WTC11 (cell line): Measurements from ENCODE around the gene CHST5. TPM values are rescaled to one million over a fixed set of nuclear protein-coding genes. Genes with fewer than 3 reads are reported as not detected.

ENCODE experiments used
- ATAC-seq: fragments of 200-7000 bp; cut with Tn5 transposase; 2 replicates; pipeline ENCODE4 v1.10.0; 2021; ENCODE audit warnings: mild to moderate bottlenecking, moderate library complexity
- CTCF ChIA-PET: fragments of 300-600 bp; sonication (Branson Sonifier 250); formaldehyde crosslinking; loops from one replicate; lab custom pipeline; 2021; ENCODE audit warnings: antibody characterized with exemption; lab: Charles Lee
- POLR2A ChIA-PET: fragments of 350-600 bp; sonication (Branson Sonifier 250); formaldehyde crosslinking; loops from one replicate; lab custom pipeline; 2021; ENCODE audit warnings: antibody characterized with exemption; lab: Charles Lee
- DNase-seq: peaks from one replicate; pipeline ENCODE4 v3.0.0; 2021; ENCODE audit warnings: low spot score
- H3K27ac Mint-ChIP-seq: 2 replicates; pipeline ENCODE4 v1.8.0; 2021; ENCODE audit warnings: mixed read lengths
- H3K27me3 Mint-ChIP-seq: 2 replicates; pipeline ENCODE4 v1.8.0; 2021; ENCODE audit warnings: low read depth, mild to moderate bottlenecking, moderate library complexity, mixed read lengths
- H3K36me3 Mint-ChIP-seq: 2 replicates; pipeline ENCODE4 v1.8.0; 2021; ENCODE audit warnings: mixed read lengths
- H3K4me1 Mint-ChIP-seq: 2 replicates; pipeline ENCODE4 v1.8.0; 2022; ENCODE audit warnings: mixed read lengths
- H3K4me3 Mint-ChIP-seq: 2 replicates; pipeline ENCODE4 v1.8.0; 2021; ENCODE audit warnings: mild to moderate bottlenecking, moderate library complexity, mixed read lengths
- H3K9me3 Mint-ChIP-seq: 2 replicates; pipeline ENCODE4 v1.8.0; 2021; ENCODE audit warnings: mixed read lengths
- CBFB ChIP-seq: sonication (generic); formaldehyde crosslinking; IDR thresholded peaks from 2 replicates; pipeline ENCODE4 v1.8.1; 2022; ENCODE audit warnings: mild to moderate bottlenecking, low read depth, missing genetic modification reagents
- CREB1 ChIP-seq: sonication (generic); formaldehyde crosslinking; IDR thresholded peaks from 2 replicates; pipeline ENCODE4 v1.8.0; 2023; ENCODE audit warnings: mild to moderate bottlenecking, missing genetic modification reagents
- CREM ChIP-seq: sonication (generic); formaldehyde crosslinking; IDR thresholded peaks from 2 replicates; pipeline ENCODE4 v1.8.1; 2022; ENCODE audit warnings: mild to moderate bottlenecking, missing genetic modification reagents, moderate library complexity
- JAZF1 ChIP-seq: fragments of 250-450 bp; sonication (Bioruptor Pico); IDR thresholded peaks from 2 replicates; pipeline ENCODE4 v1.9.0; 2021; ENCODE audit warnings: moderate library complexity, mild to moderate bottlenecking, inconsistent platforms
- NFYB ChIP-seq: sonication (generic); formaldehyde crosslinking; conservative IDR thresholded peaks from 2 replicates; pipeline ENCODE4 v1.8.0; 2022; ENCODE audit warnings: low read depth, missing genetic modification reagents
- SMAD3 ChIP-seq: sonication (generic); formaldehyde crosslinking; IDR thresholded peaks from 2 replicates; pipeline ENCODE4 v1.8.0; 2022; ENCODE audit warnings: missing genetic modification reagents, mild to moderate bottlenecking, borderline replicate concordance
- ZNF671 ChIP-seq: fragments of 250-450 bp; sonication (Bioruptor Pico); IDR thresholded peaks from 2 replicates; pipeline ENCODE4 v1.8.0; 2021; ENCODE audit warnings: mild to moderate bottlenecking
- total RNA-seq: library from RNA; stranded (reverse); gene quantifications from 3 replicates; pipeline ENCODE4 v1.2.3, GENCODE V29; 2021
- TF ChIP-seq, protein P1 (sequence below): sonication (generic); formaldehyde crosslinking; IDR thresholded peaks from 2 replicates; pipeline ENCODE4 v1.8.1; 2022; ENCODE audit warnings: low read depth, mild to moderate bottlenecking, moderate library complexity, missing genetic modification reagents, borderline replicate concordance
- TF ChIP-seq, protein P2 (sequence below): sonication (generic); formaldehyde crosslinking; IDR thresholded peaks from 2 replicates; pipeline ENCODE4 v1.8.1; 2023; ENCODE audit warnings: mild to moderate bottlenecking, moderate library complexity, missing genetic modification reagents
- TF ChIP-seq, protein P3 (sequence below): sonication (generic); formaldehyde crosslinking; IDR thresholded peaks from 2 replicates; pipeline ENCODE4 v1.8.0; 2023; ENCODE audit warnings: missing genetic modification reagents, mild to moderate bottlenecking, borderline replicate concordance
- TF ChIP-seq, protein P4 (sequence below): fragments of 250-450 bp; sonication (Bioruptor Pico); IDR thresholded peaks from 2 replicates; pipeline ENCODE4 v1.9.0; 2021; ENCODE audit warnings: mild to moderate bottlenecking
- TF ChIP-seq, protein P5 (sequence below): sonication (generic); formaldehyde crosslinking; IDR thresholded peaks from 2 replicates; pipeline ENCODE4 v1.8.1; 2022; ENCODE audit warnings: low read depth, missing genetic modification reagents, borderline replicate concordance

Gene CHST5
- total RNA-seq, 1 experiment from 2014 or later, result not detected

DNA sequence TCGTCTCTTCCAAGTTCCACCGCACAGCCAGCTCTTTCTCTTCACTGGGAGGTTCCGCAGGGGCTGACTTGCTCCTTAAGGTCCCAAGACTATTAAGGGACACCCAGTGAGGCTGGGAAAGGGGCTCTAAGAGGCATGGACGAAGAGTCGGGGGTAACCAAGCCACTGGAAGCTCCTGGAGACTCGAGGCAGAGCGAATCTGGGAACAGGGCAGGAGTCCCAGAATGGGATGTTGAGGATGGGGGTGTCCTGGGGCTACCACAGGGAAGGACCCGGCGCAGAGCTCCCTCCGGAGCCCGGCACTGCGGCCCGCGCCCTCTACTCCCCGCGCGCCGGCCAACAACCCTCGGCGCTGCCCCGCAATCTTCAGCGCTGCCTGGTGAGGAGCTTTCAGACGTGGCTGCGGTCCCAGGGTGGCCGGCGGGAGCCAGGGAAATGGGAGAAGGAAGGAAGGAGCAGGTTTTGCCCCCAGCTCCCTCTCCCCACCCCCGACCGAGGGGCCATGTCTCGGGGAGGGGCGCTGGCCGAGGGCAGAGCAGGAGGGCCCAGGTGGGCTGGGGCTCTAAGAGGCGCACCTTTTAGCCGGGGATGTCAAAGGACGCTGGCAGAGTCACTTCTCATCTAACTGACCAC lies 581 bp downstream of the CHST5 start:
- no peaks in the 10 kb centered on the region for H3K9me3 Mint-ChIP-seq
- DNase-seq (no peak), ATAC-seq (peak; percentile 65)
- no peak overlapping the region for H3K27ac Mint-ChIP-seq
- POLR2A ChIA-PET, result interaction anchor here (1.1 kb wide), 1 partner anchor 19 kb away, joined by 3 read pairs; no protein-coding TSS in a partner anchor
- no peak overlapping the region for H3K4me3 Mint-ChIP-seq
- TF ChIP-seq, protein P1, sequence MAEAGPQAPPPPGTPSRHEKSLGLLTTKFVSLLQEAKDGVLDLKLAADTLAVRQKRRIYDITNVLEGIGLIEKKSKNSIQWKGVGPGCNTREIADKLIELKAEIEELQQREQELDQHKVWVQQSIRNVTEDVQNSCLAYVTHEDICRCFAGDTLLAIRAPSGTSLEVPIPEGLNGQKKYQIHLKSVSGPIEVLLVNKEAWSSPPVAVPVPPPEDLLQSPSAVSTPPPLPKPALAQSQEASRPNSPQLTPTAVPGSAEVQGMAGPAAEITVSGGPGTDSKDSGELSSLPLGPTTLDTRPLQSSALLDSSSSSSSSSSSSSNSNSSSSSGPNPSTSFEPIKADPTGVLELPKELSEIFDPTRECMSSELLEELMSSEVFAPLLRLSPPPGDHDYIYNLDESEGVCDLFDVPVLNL, result no peak
- TF ChIP-seq, protein P2, sequence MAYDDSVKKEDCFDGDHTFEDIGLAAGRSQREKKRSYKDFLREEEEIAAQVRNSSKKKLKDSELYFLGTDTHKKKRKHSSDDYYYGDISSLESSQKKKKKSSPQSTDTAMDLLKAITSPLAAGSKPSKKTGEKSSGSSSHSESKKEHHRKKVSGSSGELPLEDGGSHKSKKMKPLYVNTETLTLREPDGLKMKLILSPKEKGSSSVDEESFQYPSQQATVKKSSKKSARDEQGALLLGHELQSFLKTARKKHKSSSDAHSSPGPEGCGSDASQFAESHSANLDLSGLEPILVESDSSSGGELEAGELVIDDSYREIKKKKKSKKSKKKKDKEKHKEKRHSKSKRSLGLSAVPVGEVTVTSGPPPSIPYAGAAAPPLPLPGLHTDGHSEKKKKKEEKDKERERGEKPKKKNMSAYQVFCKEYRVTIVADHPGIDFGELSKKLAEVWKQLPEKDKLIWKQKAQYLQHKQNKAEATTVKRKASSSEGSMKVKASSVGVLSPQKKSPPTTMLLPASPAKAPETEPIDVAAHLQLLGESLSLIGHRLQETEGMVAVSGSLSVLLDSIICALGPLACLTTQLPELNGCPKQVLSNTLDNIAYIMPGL, result no peak
- TF ChIP-seq NFYB (CRISPR knock-in tag), result no peak
- TF ChIP-seq, protein P3, sequence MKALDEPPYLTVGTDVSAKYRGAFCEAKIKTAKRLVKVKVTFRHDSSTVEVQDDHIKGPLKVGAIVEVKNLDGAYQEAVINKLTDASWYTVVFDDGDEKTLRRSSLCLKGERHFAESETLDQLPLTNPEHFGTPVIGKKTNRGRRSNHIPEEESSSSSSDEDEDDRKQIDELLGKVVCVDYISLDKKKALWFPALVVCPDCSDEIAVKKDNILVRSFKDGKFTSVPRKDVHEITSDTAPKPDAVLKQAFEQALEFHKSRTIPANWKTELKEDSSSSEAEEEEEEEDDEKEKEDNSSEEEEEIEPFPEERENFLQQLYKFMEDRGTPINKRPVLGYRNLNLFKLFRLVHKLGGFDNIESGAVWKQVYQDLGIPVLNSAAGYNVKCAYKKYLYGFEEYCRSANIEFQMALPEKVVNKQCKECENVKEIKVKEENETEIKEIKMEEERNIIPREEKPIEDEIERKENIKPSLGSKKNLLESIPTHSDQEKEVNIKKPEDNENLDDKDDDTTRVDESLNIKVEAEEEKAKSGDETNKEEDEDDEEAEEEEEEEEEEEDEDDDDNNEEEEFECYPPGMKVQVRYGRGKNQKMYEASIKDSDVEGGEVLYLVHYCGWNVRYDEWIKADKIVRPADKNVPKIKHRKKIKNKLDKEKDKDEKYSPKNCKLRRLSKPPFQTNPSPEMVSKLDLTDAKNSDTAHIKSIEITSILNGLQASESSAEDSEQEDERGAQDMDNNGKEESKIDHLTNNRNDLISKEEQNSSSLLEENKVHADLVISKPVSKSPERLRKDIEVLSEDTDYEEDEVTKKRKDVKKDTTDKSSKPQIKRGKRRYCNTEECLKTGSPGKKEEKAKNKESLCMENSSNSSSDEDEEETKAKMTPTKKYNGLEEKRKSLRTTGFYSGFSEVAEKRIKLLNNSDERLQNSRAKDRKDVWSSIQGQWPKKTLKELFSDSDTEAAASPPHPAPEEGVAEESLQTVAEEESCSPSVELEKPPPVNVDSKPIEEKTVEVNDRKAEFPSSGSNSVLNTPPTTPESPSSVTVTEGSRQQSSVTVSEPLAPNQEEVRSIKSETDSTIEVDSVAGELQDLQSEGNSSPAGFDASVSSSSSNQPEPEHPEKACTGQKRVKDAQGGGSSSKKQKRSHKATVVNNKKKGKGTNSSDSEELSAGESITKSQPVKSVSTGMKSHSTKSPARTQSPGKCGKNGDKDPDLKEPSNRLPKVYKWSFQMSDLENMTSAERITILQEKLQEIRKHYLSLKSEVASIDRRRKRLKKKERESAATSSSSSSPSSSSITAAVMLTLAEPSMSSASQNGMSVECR (CRISPR knock-in tag), result no peak
- no peak for TF ChIP-seq CREB1
- no peak for TF ChIP-seq SMAD3 (CRISPR knock-in tag)
- no peak for TF ChIP-seq ZNF671 (CRISPR knock-in tag)
- no peak for TF ChIP-seq CREM (CRISPR knock-in tag)
- no peak for TF ChIP-seq JAZF1 (CRISPR knock-in tag)
- TF ChIP-seq CBFB (CRISPR knock-in tag), result no peak
- TF ChIP-seq, protein P4, sequence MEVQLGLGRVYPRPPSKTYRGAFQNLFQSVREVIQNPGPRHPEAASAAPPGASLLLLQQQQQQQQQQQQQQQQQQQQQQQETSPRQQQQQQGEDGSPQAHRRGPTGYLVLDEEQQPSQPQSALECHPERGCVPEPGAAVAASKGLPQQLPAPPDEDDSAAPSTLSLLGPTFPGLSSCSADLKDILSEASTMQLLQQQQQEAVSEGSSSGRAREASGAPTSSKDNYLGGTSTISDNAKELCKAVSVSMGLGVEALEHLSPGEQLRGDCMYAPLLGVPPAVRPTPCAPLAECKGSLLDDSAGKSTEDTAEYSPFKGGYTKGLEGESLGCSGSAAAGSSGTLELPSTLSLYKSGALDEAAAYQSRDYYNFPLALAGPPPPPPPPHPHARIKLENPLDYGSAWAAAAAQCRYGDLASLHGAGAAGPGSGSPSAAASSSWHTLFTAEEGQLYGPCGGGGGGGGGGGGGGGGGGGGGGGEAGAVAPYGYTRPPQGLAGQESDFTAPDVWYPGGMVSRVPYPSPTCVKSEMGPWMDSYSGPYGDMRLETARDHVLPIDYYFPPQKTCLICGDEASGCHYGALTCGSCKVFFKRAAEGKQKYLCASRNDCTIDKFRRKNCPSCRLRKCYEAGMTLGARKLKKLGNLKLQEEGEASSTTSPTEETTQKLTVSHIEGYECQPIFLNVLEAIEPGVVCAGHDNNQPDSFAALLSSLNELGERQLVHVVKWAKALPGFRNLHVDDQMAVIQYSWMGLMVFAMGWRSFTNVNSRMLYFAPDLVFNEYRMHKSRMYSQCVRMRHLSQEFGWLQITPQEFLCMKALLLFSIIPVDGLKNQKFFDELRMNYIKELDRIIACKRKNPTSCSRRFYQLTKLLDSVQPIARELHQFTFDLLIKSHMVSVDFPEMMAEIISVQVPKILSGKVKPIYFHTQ (CRISPR knock-in tag), result no peak
- TF ChIP-seq, protein P5, sequence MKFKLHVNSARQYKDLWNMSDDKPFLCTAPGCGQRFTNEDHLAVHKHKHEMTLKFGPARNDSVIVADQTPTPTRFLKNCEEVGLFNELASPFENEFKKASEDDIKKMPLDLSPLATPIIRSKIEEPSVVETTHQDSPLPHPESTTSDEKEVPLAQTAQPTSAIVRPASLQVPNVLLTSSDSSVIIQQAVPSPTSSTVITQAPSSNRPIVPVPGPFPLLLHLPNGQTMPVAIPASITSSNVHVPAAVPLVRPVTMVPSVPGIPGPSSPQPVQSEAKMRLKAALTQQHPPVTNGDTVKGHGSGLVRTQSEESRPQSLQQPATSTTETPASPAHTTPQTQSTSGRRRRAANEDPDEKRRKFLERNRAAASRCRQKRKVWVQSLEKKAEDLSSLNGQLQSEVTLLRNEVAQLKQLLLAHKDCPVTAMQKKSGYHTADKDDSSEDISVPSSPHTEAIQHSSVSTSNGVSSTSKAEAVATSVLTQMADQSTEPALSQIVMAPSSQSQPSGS (CRISPR knock-in tag), result no peak
- no peaks in the 10 kb centered on the region for H3K27me3 Mint-ChIP-seq
- no peaks in the 10 kb centered on the region for H3K36me3 Mint-ChIP-seq
- CTCF ChIA-PET, result interaction anchor here (0.8 to 4.3 kb wide), 11 partner anchors 14 to 150 kb away, joined by 3 to 34 read pairs (median 6); partner anchors contain the start of genes CHST6, TMEM170A and TMEM231
- H3K4me1 Mint-ChIP-seq, result no peaks in the 10 kb centered on the region
